H1 (cell line): Measurements from ENCODE around the gene MMP25. TPM values are rescaled to one million over a fixed set of nuclear protein-coding genes. Genes with fewer than 3 reads are reported as not detected.

Source experiments
- CTCF ChIA-PET: fragments of 300-600 bp; sonication (Branson Sonifier 250); formaldehyde crosslinking; loops from one replicate; lab custom pipeline; 2021; ENCODE audit not compliant: partially characterized antibody; lab: Charles Lee
- POLR2A ChIA-PET: fragments of 300-600 bp; sonication (Branson Sonifier 250); formaldehyde crosslinking; loops from one replicate; lab custom pipeline; 2021; ENCODE audit warnings: inconsistent platforms; ENCODE audit not compliant: partially characterized antibody; lab: Charles Lee
- DNase-seq, 2 experiments: peaks; one replicate each; pipeline versions ENCODE4 v3.0.0 to v3.0.0-alpha.2; 2010 to 2022; ENCODE audit warnings: low spot score in 2 of 2, low read depth in 1 of 2, mixed read lengths in 1 of 2
- FAIRE-seq: peaks from 2 replicates; lab custom pipeline; 2011; peaks lifted over from hg19 to GRCh38; lab: Jason Lieb, UNC
- H2AFZ ChIP-seq: 2 replicates; pipeline ENCODE4 v1.8.1; 2012; ENCODE audit warnings: low read length, inconsistent platforms
- H2AK5ac ChIP-seq: 2 replicates; pipeline ENCODE4 v1.6.1; 2013; ENCODE audit warnings: low read depth, low read length
- H2BK120ac ChIP-seq: replicated peaks from 2 replicates; pipeline ENCODE3; 2013; ENCODE audit warnings: low read depth, low read length, inconsistent platforms
- H2BK12ac ChIP-seq: 2 replicates; pipeline ENCODE4 v1.6.1; 2013; ENCODE audit warnings: low read depth, low read length
- H2BK15ac ChIP-seq: 2 replicates; pipeline ENCODE4 v1.6.1; 2013; ENCODE audit warnings: low read length
- H2BK20ac ChIP-seq: 2 replicates; pipeline ENCODE4 v1.6.1; 2013; ENCODE audit warnings: low read length
- H2BK5ac ChIP-seq: 2 replicates; pipeline ENCODE4 v1.6.1; 2013; ENCODE audit warnings: low read depth, low read length
- H3K14ac ChIP-seq: 2 replicates; pipeline ENCODE4 v1.6.1; 2013; ENCODE audit warnings: inconsistent platforms; ENCODE audit not compliant: insufficient read length
- H3K18ac ChIP-seq: 2 replicates; pipeline ENCODE4 v1.6.1; 2013; ENCODE audit warnings: low read length; ENCODE audit errors: extremely low read depth
- H3K23ac ChIP-seq: 2 replicates; pipeline ENCODE4 v1.6.1; 2013; ENCODE audit warnings: inconsistent platforms; ENCODE audit not compliant: insufficient read length
- H3K23me2 ChIP-seq: 2 replicates; pipeline ENCODE4 v1.6.1; 2013; ENCODE audit warnings: low read depth, low read length
- H3K27ac ChIP-seq: 2 replicates; pipeline ENCODE4 v1.6.1; 2011; ENCODE audit warnings: low read depth, low read length, inconsistent platforms
- H3K27me3 ChIP-seq, 4 experiments: replicated peaks in 1 of 4; 1 replicate in 1 of 4; 2 replicates in 3 of 4; pipeline versions ENCODE4 v1.6.1 to v1.8.1; 2011 to 2013; ENCODE audit warnings: low read length in 3 of 4, mild to moderate bottlenecking in 3 of 4, inconsistent platforms in 2 of 4, mixed read lengths in 2 of 4, moderate library complexity in 1 of 4; ENCODE audit not compliant: control insufficient read depth in 3 of 4, insufficient read depth in 3 of 4; ENCODE audit errors: extremely low read depth in 1 of 4
- H3K36me3 ChIP-seq, 4 experiments: 2 replicates each; pipeline versions ENCODE4 v1.6.1 to v1.8.1; 2011 to 2013; ENCODE audit warnings: mild to moderate bottlenecking in 4 of 4, low read length in 3 of 4, moderate library complexity in 2 of 4, control low read depth in 1 of 4, inconsistent platforms in 1 of 4; ENCODE audit not compliant: insufficient read depth in 4 of 4, control insufficient read depth in 2 of 4
- H3K4ac ChIP-seq: replicated peaks from 2 replicates; pipeline ENCODE3; 2013; ENCODE audit warnings: low read length, low read depth, mixed read lengths, inconsistent platforms; ENCODE audit not compliant: insufficient read length
- H3K4me1 ChIP-seq, 4 experiments: replicated peaks in 1 of 4; 1 replicate in 1 of 4; 2 replicates in 3 of 4; pipeline versions ENCODE4 v1.6.1 to v1.8.1; 2011 to 2013; ENCODE audit warnings: low read length in 3 of 4, inconsistent platforms in 2 of 4, mixed read lengths in 1 of 4; ENCODE audit not compliant: insufficient read depth in 4 of 4, control insufficient read depth in 3 of 4
- H3K4me2 ChIP-seq, 2 experiments: 2 replicates each; pipeline versions ENCODE4 v1.6.1 to v1.8.1; 2011 to 2013; ENCODE audit warnings: low read depth in 2 of 2, low read length in 2 of 2, control low read depth in 1 of 2, inconsistent platforms in 1 of 2, mild to moderate bottlenecking in 1 of 2; ENCODE audit not compliant: insufficient read depth in 1 of 2
- H3K4me3 ChIP-seq, 4 experiments: fragments of 200-600, 300-600 bp in 1 of 4; sonication (generic), shearing (Covaris generic), sonication (Bioruptor Twin) in 1 of 4; 2 replicates each; pipeline versions ENCODE4 v1.5.1 to v1.8.1; 2011 to 2016; ENCODE audit warnings: low read length in 4 of 4, low read depth in 3 of 4, control low read depth in 2 of 4, inconsistent platforms in 2 of 4, mild to moderate bottlenecking in 2 of 4, mixed read lengths in 1 of 4, moderate library complexity in 1 of 4; ENCODE audit not compliant: insufficient read depth in 2 of 4; ENCODE audit errors: extremely low read depth in 1 of 4
- H3K56ac ChIP-seq: replicated peaks from 2 replicates; pipeline ENCODE3; 2013; ENCODE audit warnings: low read depth, mild to moderate bottlenecking, mixed read lengths, low read length, inconsistent platforms; ENCODE audit not compliant: insufficient read length
- H3K79me1 ChIP-seq: 2 replicates; pipeline ENCODE4 v1.6.1; 2013; ENCODE audit warnings: low read depth, low read length, control low read depth
- H3K79me2 ChIP-seq, 2 experiments: 2 replicates each; pipeline versions ENCODE4 v1.6.1 to v1.8.1; 2012 to 2013; ENCODE audit warnings: low read length in 2 of 2, mild to moderate bottlenecking in 2 of 2, inconsistent platforms in 1 of 2; ENCODE audit not compliant: insufficient read depth in 2 of 2, control insufficient read depth in 1 of 2
- H3K9ac ChIP-seq, 4 experiments: replicated peaks in 1 of 4; 1 replicate in 1 of 4; 2 replicates in 3 of 4; pipeline versions ENCODE4 v1.6.1 to v1.8.1; 2011 to 2013; ENCODE audit warnings: low read depth in 3 of 4, low read length in 3 of 4, control low read depth in 2 of 4, mild to moderate bottlenecking in 2 of 4, moderate library complexity in 2 of 4, inconsistent platforms in 1 of 4; ENCODE audit errors: extremely low read depth in 1 of 4
- H3K9me3 ChIP-seq, 2 experiments: 2 replicates each; pipeline versions ENCODE4 v1.6.1 to v1.8.1; 2012 to 2013; ENCODE audit warnings: mild to moderate bottlenecking in 2 of 2, moderate library complexity in 2 of 2, control low read depth in 1 of 2, inconsistent platforms in 1 of 2, low read depth in 1 of 2, low read length in 1 of 2, mixed read lengths in 1 of 2; ENCODE audit not compliant: insufficient read depth in 2 of 2
- H4K20me1 ChIP-seq, 2 experiments: replicated peaks in 1 of 2; 2 replicates each; pipeline versions ENCODE3 to v1.8.1; 2011 to 2013; ENCODE audit warnings: inconsistent platforms in 2 of 2, low read length in 2 of 2, mild to moderate bottlenecking in 1 of 2; ENCODE audit not compliant: insufficient read depth in 2 of 2, control insufficient read depth in 1 of 2
- H4K5ac ChIP-seq: 2 replicates; pipeline ENCODE4 v1.6.1; 2013; ENCODE audit warnings: low read length, low read depth, mixed read lengths, inconsistent platforms; ENCODE audit not compliant: insufficient read length
- H4K8ac ChIP-seq: 2 replicates; pipeline ENCODE4 v1.8.0; 2013; ENCODE audit warnings: mild to moderate bottlenecking, moderate library complexity, low read length, inconsistent platforms; ENCODE audit not compliant: insufficient read depth; ENCODE audit errors: extremely low read depth
- H4K91ac ChIP-seq: replicated peaks from 2 replicates; pipeline ENCODE3; 2013; ENCODE audit warnings: low read length, mixed read lengths, inconsistent platforms; ENCODE audit not compliant: insufficient read length
- CREB1 ChIP-seq: IDR thresholded peaks from 2 replicates; pipeline ENCODE4 v1.6.1; 2012; ENCODE audit warnings: inconsistent platforms
- PHF8 ChIP-seq: fragments of 200-600 bp; sonication (generic); conservative IDR thresholded peaks from 2 replicates; pipeline ENCODE4 v1.7.1; 2012; ENCODE audit warnings: low read depth, mild to moderate bottlenecking, inconsistent platforms, low read length, moderate library complexity
- RNF2 ChIP-seq: fragments of 200-900, 300-1000 bp; sonication (generic); IDR thresholded peaks from 2 replicates; pipeline ENCODE4 v1.7.1; 2016; ENCODE audit warnings: borderline replicate concordance, low read depth, mild to moderate bottlenecking, antibody characterized with exemption, low read length; ENCODE audit not compliant: poor library complexity, severe bottlenecking; ENCODE audit errors: missing control alignments
- SAP30 ChIP-seq: fragments of 300-600 bp; sonication (generic); IDR thresholded peaks from 2 replicates; pipeline ENCODE4 v1.7.1; 2012; ENCODE audit warnings: low read length, moderate library complexity, mild to moderate bottlenecking, inconsistent platforms; ENCODE audit not compliant: insufficient read depth, insufficient replicate concordance
- SIRT6 ChIP-seq: IDR thresholded peaks from one replicate; pipeline ENCODE4 v1.7.1; 2012; ENCODE audit warnings: low read length, inconsistent platforms
- TCF12 ChIP-seq: IDR thresholded peaks from 2 replicates; pipeline ENCODE4 v1.6.1; 2011; ENCODE audit warnings: low read depth, mild to moderate bottlenecking, low read length
- WGBS, 2 experiments: shearing (Covaris generic) in 1 of 2; methylation state at CpG; one replicate each; pipeline versions ENCODE4 v1.1.6 to v1.1.7; 2013 to 2015; ENCODE audit warnings: low lambda C conversion rate in 2 of 2, mixed read lengths in 2 of 2, inconsistent platforms in 1 of 2, low coverage in 1 of 2, missing lambda C conversion rate in 1 of 2; ENCODE audit not compliant: insufficient replicate concordance in 2 of 2, insufficient coverage in 1 of 2, insufficient read length in 1 of 2; ENCODE audit errors: extremely low coverage in 1 of 2, missing lambda C conversion rate in 1 of 2; 5-methylcytosine and 5-hydroxymethylcytosine counted together
- polyA plus RNA-seq, 7 experiments: library from polyadenylated mRNA; depleted of rRNA in 3 of 7; stranded (reverse) in 5 of 7; unstranded in 2 of 7; fragments of >200 nt in 5 of 7; fragments of 200-250 nt in 2 of 7; gene quantifications; 1 replicate in 5 of 7; 2 replicates in 1 of 7; 4 replicates in 1 of 7; pipeline versions ENCODE4 v1.2.1 to v1.2.3, GENCODE V29; 2011 to 2013; ENCODE audit warnings: missing spikeins in 2 of 7, mixed read lengths in 2 of 7
- total RNA-seq: library from RNA; stranded (reverse); fragmentation: NEBNext Ultra II Directional; extraction: Animal tissue kit (Norgen Biotek cat#: 25700); gene quantifications from 2 replicates; pipeline ENCODE4 v1.2.1, GENCODE V29; 2021
- TF ChIP-seq, protein P1 (sequence below): IDR thresholded peaks from 2 replicates; pipeline ENCODE4 v1.6.1; 2012; ENCODE audit warnings: inconsistent platforms

The MMP25 gene
- total and polyA plus RNA-seq, 2 of the 8 experiments (the other 6 are each of a cell fraction or from before 2014, with no cell fraction given) = 7.7 to 26.7 TPM

DNA sequence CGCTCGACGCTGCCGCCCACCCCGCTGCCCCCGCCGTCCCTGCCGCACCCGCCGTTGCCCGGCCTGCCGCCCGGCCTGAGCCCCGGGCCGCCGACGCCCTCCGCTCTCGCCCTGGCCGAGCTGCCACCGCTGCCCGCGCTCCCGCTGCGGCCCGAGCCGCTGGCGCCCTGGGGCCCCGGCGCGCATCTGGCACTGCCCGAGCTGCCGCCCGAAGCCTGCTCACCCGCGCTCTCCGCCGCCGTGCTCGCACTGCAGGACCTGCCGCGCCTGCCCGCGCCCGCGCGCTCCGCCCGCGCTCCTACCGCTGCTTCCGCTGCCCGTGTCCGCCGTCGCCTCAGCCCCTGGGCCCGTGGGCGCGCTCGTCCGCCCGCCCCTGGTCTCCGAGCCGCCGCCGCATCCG lies 42.0 kb upstream of the MMP25 start:
- no peak for FAIRE-seq
- Histone ChIP-seq H3K27me3 (no peaks in the 10 kb centered on the region), H3K23ac (no peak overlapping the region), H3K14ac (no peak overlapping the region), H3K56ac (no peak overlapping the region), H4K5ac (no peak overlapping the region), H2AFZ (no peak overlapping the region), H2BK120ac (no peak overlapping the region), H3K4me1 (peaks cover 11 to 35% (median 30%) of the 10 kb centered on the region in 4 experiments), H2BK20ac (no peak overlapping the region), H4K8ac (no peak overlapping the region; the same call in 1 of the 2 replicates), H2BK5ac (no peak overlapping the region), H4K91ac (no peak overlapping the region), H3K4ac (no peak overlapping the region), H3K27ac (no peak overlapping the region), H4K20me1 (no peaks in the 10 kb centered on the region), H3K23me2 (peaks cover 13% of the 10 kb centered on the region), H2BK12ac (no peak overlapping the region), H2BK15ac (no peak overlapping the region), H3K79me1 (no peaks in the 10 kb centered on the region; the same call in 1 of the 2 replicates), H3K36me3 (peaks cover 0 to 3% (median 0%) of the 10 kb centered on the region in 4 experiments; a peak in 1 of 8 replicates), H3K4me3 (peak overlapping the region in 1 of 4 experiments; percentile 58; a peak in 1 of 8 replicates), H3K9ac (peak overlapping the region in 1 of 4 experiments; percentile 41; a peak in 1 of 7 replicates), H3K18ac (no peak overlapping the region), H3K4me2 (peak overlapping the region in 1 of 2 experiments; percentile 88; a peak in 2 of 4 replicates)
- DNase-seq = no peak
- WGBS, 2 experiments = 0% methylated on average over 11 of the region's 67 CpGs; no CpG with 5 or more reads in 1 of the 2 experiments
- CTCF ChIA-PET = interaction anchor here (0.6 to 17.3 kb wide), 15 partner anchors 8 to 102 kb away, joined by 3 to 639 read pairs (median 3); partner anchors contain the start of genes BICDL2, CLDN6, CLDN9 and HCFC1R1
- TF ChIP-seq SAP30 (no peak), RNF2 (no peak), PHF8 (no peak), CREB1 (no peak), TCF12 (no peak), SIRT6 (no peak)
- TF ChIP-seq, protein P1, sequence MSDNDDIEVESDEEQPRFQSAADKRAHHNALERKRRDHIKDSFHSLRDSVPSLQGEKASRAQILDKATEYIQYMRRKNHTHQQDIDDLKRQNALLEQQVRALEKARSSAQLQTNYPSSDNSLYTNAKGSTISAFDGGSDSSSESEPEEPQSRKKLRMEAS = no peak
- TF ChIP-seq, all 59 proteins: peak for 0
- POLR2A ChIA-PET = interaction anchor here (0.6 to 35.7 kb wide), 15 partner anchors 11 to 134 kb away, joined by 3 to 1808 read pairs (median 4); partner anchors contain the start of genes BICDL2, CLDN6, CLDN9 and HCFC1R1
- peaks cover 0 to 6% of the 10 kb centered on the region in 2 experiments; a peak in 1 of 4 replicates for H3K79me2 ChIP-seq
- H3K9me3 ChIP-seq = no peaks in the 10 kb centered on the region
- no peak overlapping the region for H2AK5ac ChIP-seq
